HG02970 (cell line): Measurements from ENCODE around the gene TLL2.
"Not testable (repeated sequence)": the region's sequence is repeated elsewhere in the genome, so short reads cannot be mapped to it uniquely, and the experiment has no call there.

Experiments used
- ATAC-seq: cut with Tn5 transposase; IDR thresholded peaks from one replicate; pipeline ENCODE4 v1.9.1; 2021; ENCODE audit warnings: mild to moderate bottlenecking, moderate library complexity, moderate number of reproducible peaks; ENCODE audit not compliant: unreplicated experiment, low FRiP score

Gene TLL2

DNA sequence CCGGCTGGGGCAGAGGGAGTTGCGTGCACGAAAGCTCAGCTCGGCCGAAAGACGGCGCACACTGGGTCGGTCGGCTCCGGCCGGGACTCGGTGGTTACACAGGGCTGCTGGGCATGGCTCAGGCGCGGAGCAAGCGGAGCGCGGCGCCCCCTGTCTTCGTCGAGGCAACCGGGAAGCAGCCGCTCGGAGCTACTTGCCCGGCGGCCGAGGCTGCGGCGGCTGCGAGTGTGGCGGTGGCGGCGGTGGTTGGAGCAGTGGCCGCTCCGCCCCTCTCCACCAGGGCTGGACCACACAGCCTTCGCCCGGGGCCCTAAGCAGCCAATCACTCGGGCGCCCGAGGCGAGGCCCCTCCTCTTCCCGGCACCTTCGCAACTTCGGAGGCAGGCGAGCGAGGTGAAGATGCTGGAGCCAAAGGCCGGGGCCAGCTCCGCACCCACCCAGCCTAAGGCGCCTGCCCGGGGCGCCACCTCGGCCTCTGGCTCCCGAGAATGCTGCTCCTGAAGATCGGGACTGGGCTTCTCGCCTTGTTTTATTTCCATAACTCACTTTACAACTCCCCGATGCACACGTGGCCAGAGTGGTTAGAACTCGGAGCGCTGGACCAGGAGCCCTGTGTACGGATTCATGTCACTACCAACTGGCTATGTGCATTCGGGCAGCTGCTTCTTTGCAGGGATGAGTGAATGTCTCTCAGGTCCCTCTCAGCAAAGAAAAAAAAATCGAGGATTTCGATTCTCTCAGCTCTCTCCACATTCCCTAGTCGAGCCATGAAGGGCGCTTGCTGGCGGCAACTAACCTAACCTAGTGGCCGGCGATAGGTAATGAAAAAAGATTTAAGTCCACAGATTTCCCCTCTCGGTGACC is at the start of gene TLL2:
TSS of gene TLL2 (minus strand) at position 229 of the 864 bp plus-strand sequence. CDS start 241 bp downstream, outside the sequence.
- peak; percentile 66 for ATAC-seq

DNA sequence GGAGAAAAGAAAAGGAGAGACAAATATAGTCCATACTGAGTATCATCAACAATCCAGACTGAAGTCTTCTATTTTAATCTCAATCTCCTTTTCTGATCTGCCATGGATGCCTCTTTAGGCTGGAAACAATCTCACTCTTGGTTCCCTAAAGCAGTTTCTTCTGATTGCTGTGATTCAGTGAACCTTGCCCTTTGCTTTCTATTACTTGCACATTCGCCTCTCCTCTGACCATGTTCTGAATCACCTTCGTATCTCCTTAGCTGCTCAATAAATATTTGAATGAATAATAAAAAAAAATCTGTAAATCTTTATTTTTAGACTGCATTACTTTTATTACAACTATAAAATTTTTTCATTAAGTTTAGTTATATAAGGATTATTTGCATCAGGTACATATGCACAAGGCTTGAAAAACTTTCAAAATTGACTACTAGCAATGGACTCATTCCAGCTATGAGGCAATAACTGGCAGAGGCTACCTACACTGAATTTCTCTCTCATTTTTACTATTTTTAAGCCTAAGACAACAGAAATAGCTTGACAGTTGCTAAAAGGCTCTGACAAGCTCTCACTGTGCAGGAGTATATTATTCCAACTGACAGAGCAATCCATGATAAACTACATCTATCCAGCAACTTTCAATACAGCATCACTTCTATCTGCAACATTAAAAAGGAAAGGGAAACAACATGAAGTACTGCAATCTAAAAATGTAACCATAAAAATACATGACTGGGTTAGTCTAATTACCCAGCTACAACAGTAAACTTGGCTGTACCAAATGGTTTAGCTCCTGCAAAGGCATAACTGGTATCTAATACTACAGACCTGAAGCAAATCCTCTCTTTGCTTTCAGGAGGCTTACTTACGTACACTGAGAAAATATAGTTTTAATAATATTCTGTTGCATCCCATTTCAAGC is 47.5 kb upstream of the TLL2 start:
- no peak for ATAC-seq

DNA sequence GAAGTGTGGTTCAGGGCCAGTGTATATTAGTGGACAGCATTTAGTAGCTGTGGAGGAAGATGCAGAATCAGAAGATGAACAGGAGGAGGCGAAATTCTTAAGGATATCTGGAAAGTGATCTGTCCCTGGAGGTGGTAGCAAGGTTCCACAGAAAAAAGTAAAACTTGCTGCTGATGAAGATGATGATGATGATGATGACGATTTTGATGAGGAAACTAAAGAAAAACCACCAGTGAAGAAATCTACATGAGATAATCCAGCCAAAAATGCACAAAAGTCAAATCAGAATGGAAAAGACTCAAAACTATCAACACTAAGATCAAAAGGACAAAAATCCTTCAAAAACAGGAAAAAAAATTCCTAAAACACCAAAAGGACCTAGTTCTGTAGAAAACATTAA is 46.8 kb upstream of the TLL2 start:
- ATAC-seq, result no peak

DNA sequence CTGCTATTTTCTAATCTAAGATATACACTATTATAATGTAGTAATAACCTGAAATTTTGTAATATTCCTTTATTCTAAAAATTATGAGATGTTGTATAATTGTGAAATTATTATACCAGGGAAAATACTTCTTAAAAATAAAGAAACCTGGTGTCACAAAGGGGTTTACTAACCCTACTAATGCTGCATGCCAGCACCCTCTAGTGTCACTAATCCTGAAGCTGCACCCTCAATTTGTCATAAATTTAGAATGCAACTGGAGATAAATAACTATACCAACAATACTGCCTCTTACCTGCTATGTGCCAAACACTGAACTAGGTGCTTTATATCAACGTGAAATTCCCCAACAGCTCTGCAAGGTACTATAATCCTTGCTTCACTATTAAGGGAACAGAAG is 42.3 kb upstream of the TLL2 start:
- no peak for ATAC-seq

DNA sequence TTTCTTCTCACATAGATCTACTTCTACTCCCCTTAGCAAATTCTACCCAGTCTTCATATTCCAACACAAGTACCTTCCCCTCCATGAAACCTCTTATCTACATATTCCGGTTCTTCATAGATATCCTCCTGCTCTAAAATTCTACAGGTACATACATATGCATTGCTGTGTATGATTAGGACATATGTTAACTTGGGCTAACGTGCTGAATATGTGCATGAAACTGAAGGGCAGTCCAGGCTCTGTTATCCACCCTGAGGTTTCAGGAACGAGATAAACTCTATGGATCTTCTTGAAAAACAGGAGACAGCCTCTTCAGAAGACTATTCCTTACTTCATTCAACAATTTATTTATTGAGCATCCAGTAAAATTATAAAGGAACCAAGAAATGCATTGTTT is 41.6 kb upstream of the TLL2 start:
- no peak for ATAC-seq

DNA sequence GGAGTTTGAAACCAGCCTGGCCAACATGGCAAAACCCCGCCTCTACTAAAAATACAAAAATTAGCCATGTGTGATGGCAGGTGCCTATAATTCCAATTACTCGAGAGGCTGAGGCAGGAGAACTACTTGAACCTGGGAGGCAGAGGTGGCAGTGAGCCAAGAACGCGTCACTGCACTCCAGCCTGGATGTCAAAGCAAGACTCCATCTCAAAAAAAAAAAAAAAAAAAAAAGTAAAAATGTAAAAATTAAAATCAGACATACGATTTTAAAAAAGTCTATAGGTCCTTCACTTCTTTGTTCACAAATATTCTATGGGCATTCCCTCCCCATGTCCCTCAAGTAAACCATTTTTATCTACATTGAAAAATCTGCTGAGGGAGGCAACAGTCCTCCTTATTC is 34.9 kb upstream of the TLL2 start:
- no peak for ATAC-seq

DNA sequence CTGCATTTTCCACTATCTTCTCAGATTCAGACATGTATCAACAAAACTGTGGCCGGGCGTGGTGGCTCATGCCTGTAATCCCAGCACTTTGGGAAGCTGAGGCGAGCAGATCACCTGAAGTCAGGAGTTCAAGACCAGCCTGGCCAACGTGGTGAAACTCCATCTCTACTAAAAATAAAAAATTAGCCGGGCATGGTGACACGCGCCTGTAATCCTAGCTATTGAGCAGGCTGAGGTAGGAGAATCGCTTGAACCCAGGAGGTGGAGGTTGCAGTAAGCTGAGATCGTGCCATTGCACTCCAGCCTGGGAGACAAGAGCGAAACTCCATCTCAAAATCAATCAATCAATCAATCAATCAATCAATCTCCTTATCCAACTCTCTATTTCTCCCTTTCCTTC is 31.8 kb upstream of the TLL2 start:
- not testable (repeated sequence) for ATAC-seq

DNA sequence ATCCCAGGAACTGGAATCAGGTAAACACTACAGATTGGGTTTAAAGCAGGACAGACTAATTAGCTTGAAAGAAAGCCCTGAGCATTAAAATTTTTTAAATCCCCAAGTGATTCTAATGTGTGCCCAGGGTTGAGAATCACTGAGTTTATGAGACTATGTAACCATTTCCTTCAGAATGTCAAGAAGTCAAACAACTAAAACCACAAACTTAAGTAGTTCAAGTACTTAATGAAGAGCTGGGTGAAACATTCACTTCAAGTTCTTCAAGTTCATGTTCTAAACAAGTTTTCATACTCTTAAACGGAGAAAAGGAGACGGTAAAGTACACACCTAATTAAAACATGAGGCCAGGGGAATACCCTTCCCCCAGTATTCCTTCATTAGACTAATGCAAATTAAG is 28.2 kb upstream of the TLL2 start:
- ATAC-seq, result no peak

DNA sequence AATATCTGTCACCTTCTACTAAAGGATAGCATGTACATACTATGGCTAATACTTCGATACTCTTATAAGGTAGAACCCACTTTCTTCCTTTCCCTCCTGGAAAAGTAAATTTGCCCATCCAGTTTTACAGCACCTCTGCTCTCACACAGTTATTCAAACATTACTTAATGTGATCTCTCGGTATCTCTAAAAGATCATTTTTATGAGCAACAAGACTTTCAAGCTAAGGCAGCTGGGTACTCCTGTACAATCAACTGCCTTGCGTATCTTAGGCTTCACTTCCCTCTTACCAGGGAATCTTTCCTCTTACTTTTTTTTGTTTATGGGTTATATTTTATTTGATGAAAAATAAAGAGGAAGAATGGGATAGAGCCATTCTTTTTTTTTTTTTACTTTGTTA is 26.5 kb upstream of the TLL2 start:
- ATAC-seq, result no peak

DNA sequence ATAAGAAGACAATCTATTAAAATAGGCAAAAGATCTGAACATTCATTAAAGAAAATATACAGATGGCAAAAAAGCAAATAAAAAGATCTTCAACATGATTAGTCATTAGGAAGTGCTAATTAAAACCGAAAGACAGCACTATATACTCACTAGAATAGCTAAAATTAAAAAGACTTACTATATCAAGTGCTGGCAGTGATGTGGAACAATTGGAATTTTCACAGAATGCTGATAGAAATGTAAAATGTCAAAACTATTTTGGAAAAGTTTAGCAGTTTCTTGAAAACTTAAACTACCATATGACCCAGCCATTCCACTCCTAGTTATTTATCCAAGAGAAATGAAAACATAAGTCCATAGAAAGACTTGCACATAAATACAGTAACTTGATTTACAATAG is 25.0 kb upstream of the TLL2 start:
- ATAC-seq, result no peak

DNA sequence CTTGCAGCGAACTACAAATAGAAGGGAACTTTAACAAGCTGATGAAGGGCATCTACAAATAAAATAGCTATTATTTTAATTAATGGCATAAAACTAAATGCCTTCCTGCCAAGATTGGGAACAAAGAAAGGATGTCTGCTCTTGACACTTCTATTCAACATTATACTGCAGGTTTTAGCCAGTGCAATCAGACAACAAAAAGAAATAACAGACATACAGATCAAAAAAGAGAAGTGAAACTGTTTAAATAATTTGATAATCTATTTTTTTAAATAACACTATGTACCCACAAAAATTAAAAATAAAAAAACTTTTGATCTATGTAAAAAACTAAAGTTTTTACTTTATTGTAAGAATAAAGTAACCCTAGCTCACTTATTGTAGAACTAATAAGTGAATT is 22.4 kb upstream of the TLL2 start:
- no peak for ATAC-seq

DNA sequence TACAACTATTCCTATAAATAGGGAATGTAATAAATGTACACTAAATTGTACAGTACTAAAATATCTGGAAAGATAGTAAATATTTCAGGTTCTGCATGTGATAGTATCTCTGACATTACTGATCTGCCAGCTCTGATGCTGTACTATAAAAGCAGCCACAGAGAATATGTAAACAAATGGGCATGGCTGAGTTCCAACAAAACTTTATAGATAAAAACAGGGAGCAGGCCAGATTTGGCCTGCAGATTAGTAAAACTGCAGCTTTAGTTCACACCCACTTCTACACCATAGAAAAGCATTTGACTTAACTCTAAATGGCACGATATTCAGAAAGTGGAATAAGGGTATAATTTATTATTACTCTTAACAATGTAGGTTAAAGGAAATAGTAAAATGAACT is 18.8 kb upstream of the TLL2 start:
- ATAC-seq, result no peak

DNA sequence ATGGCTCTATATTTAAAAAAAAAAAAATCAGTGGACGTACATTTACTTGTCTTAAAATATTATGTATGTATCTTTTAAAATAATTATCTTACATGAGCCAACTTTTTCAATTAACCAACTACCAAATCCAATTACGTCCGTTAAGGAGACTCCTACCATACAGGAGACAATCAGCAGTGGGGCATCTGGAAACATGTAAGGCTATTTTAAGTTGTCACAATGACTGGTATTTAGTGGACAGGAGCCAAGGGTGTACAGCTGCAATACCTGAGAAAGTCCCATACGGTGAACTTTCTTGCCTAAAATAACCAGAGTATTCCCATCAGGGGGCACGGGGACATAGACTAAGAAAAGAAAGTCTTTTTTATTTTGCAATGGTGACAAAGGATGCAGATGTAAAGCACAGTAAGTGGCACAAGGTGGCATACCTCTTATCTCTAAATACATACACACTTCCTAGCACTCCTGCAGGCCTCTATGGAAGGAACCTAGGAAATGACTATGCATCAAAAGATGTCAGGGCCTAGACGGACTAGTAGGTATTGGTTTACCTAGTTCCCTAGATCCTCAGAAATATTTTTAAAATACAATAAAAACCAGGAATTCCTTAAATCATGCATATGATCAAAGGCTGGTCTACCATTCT is 16.0 kb upstream of the TLL2 start:
- no peak for ATAC-seq

DNA sequence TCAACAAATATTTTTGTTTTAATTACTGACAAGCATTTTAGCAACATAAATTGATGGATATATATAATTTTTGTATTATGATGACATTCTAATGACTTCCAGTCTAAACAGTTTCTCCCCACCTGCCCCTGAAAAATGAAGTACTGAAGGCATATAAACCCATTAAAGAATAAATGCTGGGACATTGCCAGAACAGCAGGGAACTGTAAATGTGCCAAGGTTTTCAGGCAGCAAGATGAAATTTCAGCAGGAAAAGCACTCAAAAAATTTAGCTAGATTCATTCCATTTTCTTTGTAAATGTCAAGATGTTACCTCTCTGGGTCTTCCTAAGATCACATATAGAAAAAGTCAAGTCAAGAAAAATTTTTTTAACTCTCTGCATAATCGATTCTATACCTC is 11.0 kb upstream of the TLL2 start:
- ATAC-seq, result no peak

DNA sequence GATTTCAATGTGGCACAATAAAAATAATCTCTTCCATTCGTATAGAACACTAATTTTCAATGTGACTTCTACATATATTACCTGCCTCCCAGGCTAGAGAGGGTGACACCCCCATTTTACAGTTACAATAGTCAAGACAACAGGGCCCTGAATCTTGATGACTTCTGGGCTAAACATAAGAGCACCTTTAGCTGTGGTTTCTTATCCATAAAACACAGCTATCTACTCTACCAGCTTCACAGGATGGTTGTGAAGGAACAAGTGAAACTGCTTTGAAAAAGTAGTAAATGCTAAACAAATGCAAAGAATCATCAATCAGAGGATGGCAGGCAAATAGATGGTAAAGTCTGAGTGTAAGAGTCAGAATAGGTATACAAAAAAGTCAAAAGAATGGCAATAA is 3.6 kb upstream of the TLL2 start:
- no peak for ATAC-seq

DNA sequence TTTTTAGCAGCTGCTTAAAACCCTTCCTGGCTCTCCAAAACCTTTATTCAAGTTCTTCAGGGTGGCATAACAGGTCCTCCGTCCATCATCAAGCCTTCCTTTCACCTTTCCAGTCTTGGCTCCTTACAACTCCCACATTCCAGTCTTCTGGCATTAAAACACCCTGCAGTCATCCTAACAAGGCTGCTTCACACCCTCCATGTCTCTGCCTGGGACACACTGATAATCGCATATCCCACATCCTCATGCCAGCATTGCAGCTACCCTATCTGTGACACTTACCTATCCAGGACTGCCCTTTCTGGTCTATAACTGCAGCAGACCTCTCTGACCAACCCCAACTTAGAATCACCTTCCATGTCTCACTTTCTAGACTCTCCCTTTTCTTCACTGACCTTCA is 2.6 kb upstream of the TLL2 start:
- no peak for ATAC-seq

DNA sequence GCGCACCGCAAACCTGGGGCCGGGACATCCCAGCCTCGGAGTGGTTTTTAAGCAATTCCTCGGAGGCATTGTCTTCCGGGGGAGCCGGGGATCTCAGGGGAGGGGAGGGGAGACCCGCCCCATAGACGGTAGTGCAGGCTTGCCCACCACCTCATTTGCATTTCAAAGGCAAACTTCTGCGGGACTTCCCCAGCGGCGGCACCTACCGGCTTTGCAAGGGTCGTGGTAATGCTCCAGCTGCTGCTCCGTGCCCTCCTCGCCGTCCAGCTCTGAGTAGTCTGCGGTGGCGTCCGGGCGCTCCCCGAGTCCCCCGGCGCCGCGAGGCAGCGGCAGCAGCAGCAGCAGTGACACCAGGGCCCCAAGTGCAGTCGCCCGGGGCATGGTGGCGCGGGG is 425 bp downstream of the TLL2 start:
- ATAC-seq, result peak; percentile 46

DNA sequence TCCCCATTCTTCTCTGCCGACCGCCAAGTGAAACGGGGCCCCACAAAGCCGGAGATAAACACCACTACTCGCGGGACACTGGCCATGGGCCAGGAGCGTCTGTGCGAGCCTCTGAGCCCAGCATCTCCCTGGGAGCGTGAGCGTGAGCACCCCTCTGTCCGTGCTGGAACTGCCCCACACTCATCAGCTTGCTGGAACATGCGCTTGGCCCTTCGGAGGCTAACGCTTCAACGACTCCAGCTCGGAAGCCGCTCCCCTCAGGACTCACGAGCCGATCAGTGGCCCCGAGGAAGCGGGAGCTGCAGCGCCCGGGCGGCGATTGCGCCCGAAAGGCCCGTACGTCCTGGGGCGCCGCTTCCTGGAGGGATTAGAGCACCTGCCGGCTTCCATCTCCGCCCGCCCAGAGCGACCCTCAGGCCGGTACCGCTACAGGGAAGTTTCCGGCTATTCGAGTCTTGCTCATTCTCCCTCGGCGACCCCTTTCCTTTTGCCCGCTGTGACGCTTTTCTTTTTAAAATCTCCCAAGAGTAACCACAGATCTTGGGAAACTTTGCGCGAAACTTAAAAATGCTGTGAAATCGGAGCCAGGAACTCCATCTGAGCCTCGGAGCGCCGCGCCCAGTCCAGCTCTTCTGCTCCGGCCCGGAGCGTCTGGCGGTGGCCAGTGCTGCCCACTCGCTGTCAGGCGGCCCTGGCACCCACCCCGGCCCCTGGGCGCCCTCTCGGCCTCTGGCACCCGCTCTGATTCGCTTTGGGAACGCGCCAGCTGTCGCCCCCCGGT is 1.0 kb downstream of the TLL2 start:
- no peak for ATAC-seq

DNA sequence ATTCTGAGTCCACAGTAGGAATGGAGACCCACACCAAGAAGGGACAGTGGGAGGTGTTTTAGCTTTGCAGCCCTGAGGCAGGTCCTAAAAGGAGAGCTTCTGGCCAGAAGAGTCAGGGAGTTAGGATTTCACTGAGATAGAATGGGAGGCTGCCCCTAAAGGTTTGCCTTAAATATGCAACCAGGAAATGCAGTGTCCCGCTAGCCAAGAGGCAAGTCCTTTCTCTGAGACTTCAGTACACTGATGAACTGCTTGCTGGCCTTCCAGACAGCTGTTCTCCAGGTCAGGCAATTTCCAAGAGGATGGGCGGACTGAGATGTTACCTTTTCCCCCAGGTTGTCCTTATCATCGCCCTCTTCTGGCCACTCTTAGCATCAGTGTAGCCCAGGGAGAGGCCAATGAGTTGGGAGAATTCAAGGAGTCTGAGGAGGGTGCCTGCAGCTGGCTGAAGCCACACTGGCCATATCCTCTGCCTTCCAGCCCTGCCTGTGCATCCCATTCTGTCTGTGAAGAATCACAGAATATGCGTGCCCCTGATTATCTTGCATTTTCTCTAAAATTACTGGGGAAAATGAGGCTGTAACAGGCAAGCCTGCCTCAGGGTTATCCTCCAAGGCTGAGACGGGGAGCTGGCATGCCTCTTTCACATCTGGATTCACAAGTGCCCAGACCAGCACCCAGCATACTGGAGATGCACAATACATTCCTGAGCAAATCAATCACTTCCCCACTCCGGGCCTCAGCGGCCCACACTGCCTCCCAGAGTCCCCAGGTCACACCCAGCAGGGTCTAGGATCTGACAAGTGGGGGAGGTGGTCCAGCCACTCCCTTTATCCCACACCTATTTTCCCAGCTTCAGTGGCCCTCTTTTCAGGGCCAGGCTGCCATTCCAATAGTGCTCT is 2.4 kb downstream of the TLL2 start:
- ATAC-seq, result no peak
